IPS DF 4.7 (cell line): Measurements from ENCODE around the gene FAM114A1.

Experiments
- DNase-seq: peaks from one replicate; pipeline ENCODE4 v3.0.0-alpha.2; 2013; ENCODE audit warnings: low spot score; ENCODE audit errors: extremely low read depth

Gene FAM114A1

GRCh38 chr4:38858097-38858420 lies 9.5 kb upstream of the FAM114A1 start:
- no peak for DNase-seq

DNA sequence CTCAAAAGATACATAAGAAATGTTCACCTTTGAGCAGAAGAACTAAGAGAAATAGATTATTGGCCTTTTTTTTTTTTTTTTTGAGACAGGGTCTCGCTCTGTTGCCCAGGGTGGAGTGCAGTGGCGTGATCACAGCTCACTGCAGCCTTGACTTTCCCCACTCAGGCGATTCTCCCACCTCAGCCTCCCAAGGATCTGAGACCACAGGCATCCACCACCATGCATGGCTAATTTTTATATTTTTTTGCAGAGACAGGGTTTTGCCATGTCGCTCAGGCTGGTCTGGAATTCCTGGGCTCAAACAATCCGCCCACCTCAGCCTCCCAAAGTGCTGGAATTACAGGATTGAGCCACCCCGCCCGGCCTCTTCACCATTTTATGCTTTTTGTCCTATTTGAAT lies 8.1 kb upstream of the FAM114A1 start:
- DNase-seq, result no peak

DNA sequence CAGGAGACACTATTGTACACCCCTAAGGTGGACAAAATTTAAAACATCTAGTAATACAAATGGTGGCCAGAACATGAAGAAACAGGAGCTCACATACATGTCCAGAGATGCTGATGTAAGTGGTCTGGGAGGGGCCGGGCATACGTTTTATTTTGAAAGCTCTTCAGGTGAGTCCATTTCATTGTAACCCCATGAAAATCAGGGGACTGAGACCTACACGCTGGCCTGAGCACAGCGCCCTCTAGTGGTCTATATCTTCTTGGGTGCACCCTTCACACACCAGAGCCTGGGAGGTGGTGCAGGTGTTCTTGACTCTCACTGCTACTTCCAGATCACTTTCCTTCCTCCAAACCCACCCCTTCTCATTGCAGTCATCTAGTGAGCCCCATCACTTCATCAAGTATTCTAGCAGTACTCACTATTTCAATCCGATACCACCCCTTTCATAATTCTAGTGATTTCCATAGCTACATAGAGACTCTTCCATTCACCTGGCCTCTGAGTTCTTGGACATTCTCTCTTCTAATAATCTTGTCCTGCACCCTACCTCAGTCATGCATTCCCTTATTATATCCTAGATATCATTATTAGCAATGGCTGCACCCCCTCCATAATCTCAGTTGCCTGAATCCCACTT lies 6.7 kb upstream of the FAM114A1 start:
- no peak for DNase-seq

GRCh38 chr4:38861791-38862190 lies 5.8 kb upstream of the FAM114A1 start:
- DNase-seq, result no peak

GRCh38 chr4:38865445-38865844 lies 2.2 kb upstream of the FAM114A1 start:
- no peak for DNase-seq

- no peak for DNase-seq
These were observed 581 bp upstream of the FAM114A1 start for GRCh38 chr4:38866973-38867477.

DNA sequence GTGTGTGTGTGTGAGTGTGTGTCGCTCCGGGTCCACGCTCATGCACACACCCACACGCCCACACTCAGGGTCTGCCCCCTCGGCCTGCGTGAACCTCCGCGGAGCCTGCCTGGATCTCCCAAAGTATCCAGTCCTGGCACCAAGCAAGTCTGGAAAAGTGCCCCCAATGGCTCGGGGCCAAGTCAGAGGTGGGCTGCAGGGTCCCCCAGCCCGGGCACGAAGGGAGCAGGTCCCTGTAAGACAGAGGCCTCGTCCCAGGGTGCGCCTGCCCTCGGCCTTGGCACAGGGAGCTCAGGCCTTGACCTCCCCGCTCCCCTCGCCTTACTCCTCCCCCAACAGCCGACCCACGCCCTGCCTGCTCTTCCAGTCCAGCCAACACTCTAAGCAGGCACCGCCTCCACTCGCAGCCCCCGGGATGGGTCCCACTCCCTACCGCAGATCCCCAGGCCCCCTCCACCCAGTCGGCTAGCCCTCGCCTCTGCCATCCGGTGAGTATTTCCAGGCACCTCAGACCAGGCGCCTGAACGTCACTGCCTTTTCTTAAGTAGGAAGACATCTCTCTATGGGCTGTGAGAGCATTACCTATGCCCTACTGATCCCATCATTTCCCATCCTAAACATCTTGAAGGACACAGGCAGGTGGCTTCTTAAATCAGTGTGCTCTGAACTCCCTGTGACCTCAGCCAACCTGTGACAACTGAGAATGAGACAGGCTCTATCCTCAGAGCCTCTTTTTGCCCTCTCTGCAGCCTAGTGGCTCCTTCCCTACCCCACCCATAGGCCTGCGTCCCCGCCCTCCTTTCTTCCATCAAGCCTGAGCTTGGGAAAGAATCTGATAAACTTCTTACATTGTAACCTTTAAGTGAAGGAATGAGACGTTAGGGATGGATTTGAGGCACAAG lies 704 bp downstream of the FAM114A1 start:
- DNase-seq, result no peak

GRCh38 chr4:38869511-38869910 lies 1.9 kb downstream of the FAM114A1 start:
- DNase-seq, result no peak

GRCh38 chr4:38870098-38870808 lies 2.6 kb downstream of the FAM114A1 start:
- DNase-seq, result no peak

DNA sequence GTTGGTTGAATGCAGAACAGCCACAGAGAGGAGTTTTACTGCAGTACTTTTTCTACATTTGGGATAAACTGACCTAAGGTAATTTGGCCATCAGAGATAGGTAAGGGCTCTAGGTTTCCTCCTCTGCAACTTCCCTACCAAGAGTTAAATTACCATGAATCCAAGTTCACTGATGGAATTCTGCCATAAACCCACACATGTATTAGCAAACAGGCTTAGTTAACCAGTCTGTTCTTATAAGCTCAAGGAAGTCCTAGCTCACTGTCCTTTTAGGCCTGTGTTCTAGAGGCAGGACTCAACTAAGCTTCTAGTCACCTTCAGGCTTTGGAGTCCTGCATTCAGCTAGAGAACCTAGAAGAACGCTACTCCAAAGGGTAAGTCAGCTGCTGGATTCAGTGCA lies 4.0 kb downstream of the FAM114A1 start:
- DNase-seq, result no peak

GRCh38 chr4:38872620-38873019 lies 5.0 kb downstream of the FAM114A1 start:
- DNase-seq, result no peak

DNA sequence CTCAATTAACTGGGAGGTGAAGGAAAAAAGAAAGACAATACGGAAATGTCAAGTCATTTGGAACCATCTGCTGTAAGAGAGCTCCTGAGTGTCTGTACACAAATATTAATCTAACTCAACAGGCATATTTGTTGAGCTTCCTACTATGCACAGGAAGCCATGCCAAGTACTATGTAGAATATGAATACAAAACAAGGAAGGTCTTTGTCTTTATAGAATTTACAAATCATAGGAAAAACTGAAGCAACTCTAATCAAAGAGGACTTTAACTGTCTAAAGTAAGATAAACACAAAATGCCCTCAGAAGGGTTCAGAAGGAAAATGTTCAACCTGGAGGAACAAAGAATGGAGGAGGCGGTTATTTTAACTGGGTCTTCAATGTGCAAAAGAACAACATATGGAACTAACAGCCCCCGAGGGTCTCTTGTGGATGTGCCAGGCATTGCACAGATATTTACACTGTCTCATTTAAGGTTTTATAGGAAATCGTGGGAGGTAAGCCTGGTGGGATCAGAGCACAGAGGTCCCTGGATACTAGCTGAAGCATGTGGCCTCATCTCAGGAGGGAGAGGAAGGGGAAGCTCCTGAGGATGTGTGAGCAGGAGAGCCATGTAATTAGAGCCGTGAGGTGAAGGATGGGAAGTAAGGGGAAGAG lies 5.8 kb downstream of the FAM114A1 start:
- no peak for DNase-seq

- DNase-seq, result no peak
These were observed 9.0 kb downstream of the FAM114A1 start for GRCh38 chr4:38876636-38877035.

- DNase-seq, result no peak
These were observed 16.6 kb downstream of the FAM114A1 start for GRCh38 chr4:38884254-38884653.

DNA sequence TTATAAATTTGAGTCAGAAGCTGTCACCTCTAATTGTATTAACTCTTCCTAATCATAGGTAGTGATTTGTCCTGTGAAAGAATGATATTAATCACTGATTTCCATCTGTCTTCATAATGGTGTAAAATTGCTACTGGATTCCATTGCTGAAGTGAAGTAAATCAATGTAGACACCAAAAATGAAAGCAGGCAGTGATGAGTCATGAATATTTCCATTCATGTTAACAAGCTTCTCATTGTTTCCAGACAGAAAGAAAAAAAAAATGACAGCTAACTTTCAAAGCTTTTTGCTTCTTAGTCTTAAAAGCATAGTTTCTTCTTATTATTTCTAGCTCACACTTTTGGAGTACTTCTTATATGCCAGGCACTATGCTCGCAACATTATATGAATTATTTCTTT lies 21.5 kb downstream of the FAM114A1 start:
- DNase-seq, result no peak

- DNase-seq, result no peak
These were observed 23.7 kb downstream of the FAM114A1 start for GRCh38 chr4:38891051-38891983.

DNA sequence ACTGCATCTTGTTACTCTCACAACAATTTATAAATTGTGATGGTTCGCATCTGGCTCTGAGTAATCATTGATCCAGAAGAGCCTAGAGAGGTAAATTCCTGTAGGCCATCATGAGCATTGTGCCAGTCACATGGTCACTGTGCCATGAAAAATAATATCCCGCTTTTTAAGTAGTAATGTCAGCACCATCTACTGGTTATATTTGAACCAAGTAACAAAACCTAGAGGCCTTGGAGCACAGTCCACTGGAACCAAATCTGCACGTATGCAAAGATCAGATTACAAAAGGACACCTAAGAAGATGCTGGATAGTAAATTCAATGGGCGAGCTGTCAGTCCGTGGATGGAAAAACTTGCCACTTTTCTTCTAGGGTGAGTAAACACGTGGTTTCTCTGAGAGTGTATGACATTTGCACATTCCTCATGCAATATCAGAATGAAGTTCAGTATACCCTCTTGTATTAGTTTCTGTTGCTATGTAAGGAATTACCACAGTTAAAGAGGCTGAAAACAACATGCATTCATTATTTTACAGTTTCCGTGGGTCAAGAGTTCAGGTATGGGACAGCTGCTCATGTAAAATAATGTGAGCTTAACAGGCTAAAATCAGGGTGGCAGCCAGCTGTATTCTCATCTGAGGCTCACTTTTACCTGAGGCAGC lies 26.8 kb downstream of the FAM114A1 start:
- DNase-seq, result no peak

DNA sequence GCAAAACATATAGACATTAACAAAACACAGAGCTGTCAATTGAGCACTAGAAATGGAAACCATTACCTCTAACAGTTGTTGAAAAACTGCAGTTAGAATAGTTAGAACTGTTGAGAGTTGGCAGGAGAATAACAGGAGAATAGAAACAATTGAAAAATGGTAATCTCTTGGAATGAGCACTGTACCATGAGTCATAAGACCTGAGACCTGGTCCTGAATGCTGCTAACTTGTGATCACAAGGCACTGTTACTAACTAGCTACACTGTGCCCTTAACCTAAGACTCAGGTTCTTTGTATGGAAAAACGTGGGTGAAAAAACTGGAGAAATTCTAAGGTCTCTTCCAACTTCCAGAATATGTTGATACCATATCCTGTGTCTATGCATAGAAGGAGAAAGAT lies 29.3 kb downstream of the FAM114A1 start:
- no peak for DNase-seq

GRCh38 chr4:38898245-38898644 lies 30.6 kb downstream of the FAM114A1 start:
- no peak for DNase-seq

DNA sequence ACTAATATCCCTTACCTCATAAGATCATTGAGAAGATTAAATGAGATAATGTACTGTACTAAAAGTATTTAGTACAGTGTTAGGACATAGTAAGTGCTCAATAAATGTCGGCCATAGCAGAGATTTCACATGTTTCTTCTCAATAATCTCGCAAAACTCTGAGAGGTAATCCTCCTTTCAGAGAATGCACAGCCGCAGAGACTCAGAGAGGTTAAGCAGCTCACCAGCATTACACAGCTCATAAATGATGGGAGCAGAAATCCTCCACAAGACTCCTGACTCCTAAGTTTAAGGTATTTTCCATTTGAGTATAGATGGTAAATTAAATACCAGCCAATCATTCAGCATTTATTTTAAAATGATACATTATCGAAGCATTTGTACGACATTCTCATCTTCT lies 34.6 kb downstream of the FAM114A1 start:
- DNase-seq, result no peak
